HepG2 (cell line): Measurements from ENCODE around the gene KHK. TPM values are rescaled to one million over a fixed set of nuclear protein-coding genes. Genes with fewer than 3 reads are reported as not detected.

Experiments used
- BCL6 ChIP-seq: IDR thresholded peaks from 2 replicates; pipeline ENCODE4 v1.6.1; 2016; ENCODE audit warnings: missing genetic modification reagents, missing compliant biosample characterization
- CBX5 ChIP-seq: sonication (generic); formaldehyde crosslinking; IDR thresholded peaks from 2 replicates; pipeline ENCODE4 v1.4.0; 2020; ENCODE audit warnings: missing genetic modification reagents, borderline replicate concordance
- EZH2 ChIP-seq: conservative IDR thresholded peaks from 2 replicates; pipeline ENCODE4 v1.6.1; 2012; ENCODE audit warnings: mild to moderate bottlenecking, low read depth, low read length, moderate library complexity
- MBD4 ChIP-seq: IDR thresholded peaks from 2 replicates; pipeline ENCODE4 v1.6.1; 2012; ENCODE audit warnings: low read length, inconsistent platforms, borderline replicate concordance
- NBN ChIP-seq: fragments of 450-650 bp; conservative IDR thresholded peaks from 2 replicates; pipeline ENCODE4 v1.6.1; 2017
- NCOA2 ChIP-seq: sonication (generic); formaldehyde crosslinking; IDR thresholded peaks from 2 replicates; pipeline ENCODE4 v1.8.0; 2022; ENCODE audit warnings: inconsistent platforms
- NRL ChIP-seq: sonication (generic); formaldehyde crosslinking; IDR thresholded peaks from 2 replicates; pipeline ENCODE4 v1.5.0; 2020; ENCODE audit warnings: missing genetic modification reagents, mild to moderate bottlenecking, moderate library complexity, borderline replicate concordance
- POLR2A ChIP-seq, 2 experiments: IDR thresholded peaks; 2 replicates each; pipeline ENCODE4 v1.6.1; 2011; ENCODE audit warnings: low read depth in 2 of 2, low read length in 2 of 2, mild to moderate bottlenecking in 1 of 2, moderate library complexity in 1 of 2; ENCODE audit not compliant: insufficient read depth in 1 of 2
- RAD21 ChIP-seq: fragments of 450-650 bp; formaldehyde crosslinking; IDR thresholded peaks from 2 replicates; pipeline ENCODE4 v1.5.0; 2020; ENCODE audit warnings: mild to moderate bottlenecking
- RFX5 ChIP-seq: IDR thresholded peaks from 2 replicates; pipeline ENCODE4 v1.6.1; 2011; ENCODE audit warnings: low read depth, low read length, improper control_type of control experiment
- RFXANK ChIP-seq: IDR thresholded peaks from 2 replicates; pipeline ENCODE4 v1.6.1; 2016
- RXRB ChIP-seq: IDR thresholded peaks from 2 replicates; pipeline ENCODE4 v1.6.1; 2016; ENCODE audit warnings: borderline replicate concordance, missing genetic modification reagents, missing compliant biosample characterization
- SCMH1 ChIP-seq: sonication (generic); formaldehyde crosslinking; IDR thresholded peaks from 2 replicates; pipeline ENCODE4 v1.9.0; 2021; ENCODE audit warnings: missing genetic modification reagents, mild to moderate bottlenecking, borderline replicate concordance
- SIN3A ChIP-seq: IDR thresholded peaks from 2 replicates; pipeline ENCODE4 v1.6.1; 2011; ENCODE audit warnings: low read depth, mild to moderate bottlenecking, control low read depth, low read length, borderline replicate concordance
- SMC3 ChIP-seq: IDR thresholded peaks from 2 replicates; pipeline ENCODE4 v1.6.1; 2011; ENCODE audit warnings: low read length, improper control_type of control experiment
- TAF1 ChIP-seq: sonication (generic); formaldehyde crosslinking; IDR thresholded peaks from 2 replicates; pipeline ENCODE4 v1.4.0; 2020; ENCODE audit warnings: missing genetic modification reagents
- TCF7 ChIP-seq: sonication (generic); IDR thresholded peaks from 2 replicates; pipeline ENCODE4 v1.6.1; 2016; ENCODE audit warnings: antibody characterized with exemption, low read depth
- TEAD3 ChIP-seq: optimal IDR thresholded peaks from 2 replicates; pipeline ENCODE3; 2016; ENCODE audit warnings: borderline replicate concordance
- THYN1 ChIP-seq: sonication (generic); formaldehyde crosslinking; IDR thresholded peaks from 2 replicates; pipeline ENCODE4 v1.8.1; 2023; ENCODE audit warnings: low read depth, mild to moderate bottlenecking, moderate library complexity, missing genetic modification reagents, borderline replicate concordance
- ZEB1 ChIP-seq: IDR thresholded peaks from 2 replicates; pipeline ENCODE4 v1.6.1; 2012; ENCODE audit warnings: mild to moderate bottlenecking, low read depth, inconsistent platforms; ENCODE audit not compliant: insufficient replicate concordance
- ZFP37 ChIP-seq: sonication (generic); formaldehyde crosslinking; IDR thresholded peaks from 2 replicates; pipeline ENCODE4 v1.4.0; 2020; ENCODE audit warnings: missing genetic modification reagents, borderline replicate concordance
- ZNF160 ChIP-seq: sonication (generic); formaldehyde crosslinking; IDR thresholded peaks from 2 replicates; pipeline ENCODE4 v1.8.0; 2022; ENCODE audit warnings: mild to moderate bottlenecking, inconsistent platforms, missing genetic modification reagents
- ZNF264 ChIP-seq: sonication (generic); formaldehyde crosslinking; IDR thresholded peaks from 2 replicates; pipeline ENCODE4 v1.4.0; 2020; ENCODE audit warnings: missing genetic modification reagents
- ZNF558 ChIP-seq: sonication (generic); formaldehyde crosslinking; IDR thresholded peaks from 2 replicates; pipeline ENCODE4 v1.9.0; 2022; ENCODE audit warnings: mild to moderate bottlenecking, missing genetic modification reagents, borderline replicate concordance
- ZNF75D ChIP-seq: sonication (generic); formaldehyde crosslinking; IDR thresholded peaks from 2 replicates; pipeline ENCODE4 v1.8.1; 2023; ENCODE audit warnings: missing genetic modification reagents, mild to moderate bottlenecking, borderline replicate concordance
- ZNF781 ChIP-seq: sonication (generic); formaldehyde crosslinking; IDR thresholded peaks from 2 replicates; pipeline ENCODE4 v1.5.1; 2020; ENCODE audit warnings: borderline replicate concordance, mild to moderate bottlenecking, missing genetic modification reagents; ENCODE audit errors: not compliant biosample characterization
- ZSCAN30 ChIP-seq: sonication (generic); formaldehyde crosslinking; IDR thresholded peaks from 2 replicates; pipeline ENCODE4 v1.5.0; 2020; ENCODE audit warnings: mild to moderate bottlenecking, missing genetic modification reagents
- ZXDC ChIP-seq: sonication (generic); formaldehyde crosslinking; IDR thresholded peaks from 2 replicates; pipeline ENCODE4 v1.5.0; 2020; ENCODE audit warnings: mild to moderate bottlenecking, missing genetic modification reagents
- polyA plus RNA-seq, 8 experiments: library from polyadenylated mRNA; depleted of rRNA in 3 of 8; stranded (reverse) in 7 of 8; unstranded in 1 of 8; fragments of >200 nt; fragmentation: Illumina TruSeq in 4 of 8; extraction: Trizol in 4 of 8; gene quantifications; 2 replicates each; pipeline versions ENCODE4 v1.2.1 to v1.2.3, GENCODE V29; 2011 to 2016; ENCODE audit warnings: low read depth in 4 of 8, missing spikeins in 1 of 8, mixed read lengths in 1 of 8; ENCODE audit not compliant: insufficient read depth in 1 of 8
- total RNA-seq, 5 experiments: library from RNA; depleted of rRNA; stranded (reverse); fragments of >200 nt; fragmentation: Illumina TruSeq; extraction: Trizol; gene quantifications; 2 replicates each; pipeline ENCODE4 v1.2.3, GENCODE V29; 2016; ENCODE audit warnings: low read depth in 1 of 5
- TF ChIP-seq, protein P1 (sequence below): sonication (generic); formaldehyde crosslinking; IDR thresholded peaks from 2 replicates; pipeline ENCODE4 v1.4.0; 2020; ENCODE audit warnings: missing genetic modification reagents

The KHK gene
- total and polyA plus RNA-seq, 2 of the 13 experiments (the other 11 are each of a cell fraction or from before 2014, with no cell fraction given): 40.9 to 99.2 TPM

- TF ChIP-seq ZNF558 (CRISPR knock-in tag) (peak; percentile 91), SIN3A (no peak; the same call in 1 of the 2 replicates), RXRB (CRISPR knock-in tag) (peak; percentile 96), EZH2 (no peak), ZNF264 (CRISPR knock-in tag) (peak; percentile 95), NRL (CRISPR knock-in tag) (peak; percentile 25; the same call in 1 of the 2 replicates), NBN (no peak), CBX5 (peak; percentile 87; the same call in 1 of the 2 replicates), ZNF75D (CRISPR knock-in tag) (no peak), ZNF781 (no peak), SCMH1 (CRISPR knock-in tag) (no peak), ZNF160 (CRISPR knock-in tag) (peak; percentile 26; the same call in 1 of the 2 replicates), RAD21 (CRISPR knock-in tag) (peak; percentile 47; the same call in 1 of the 2 replicates), POLR2A (IDR thresholded peaks at IDR 0.05; ENCODE audit: insufficient read depth in 1 of 2, low read depth in 2 of 2, low read length in 2 of 2) (0 out of 4 replicates have a peak, but pooled peaks of 1 of the 2 experiments have one; percentile 30), SMC3 (peak; percentile 41; the same call in 1 of the 2 replicates), TCF7 (peak; percentile 32; the same call in 1 of the 2 replicates), RFX5 (no peak), MBD4 (no peak), ZEB1 (peak; percentile 88), BCL6 (CRISPR knock-in tag) (peak; percentile 89), ZXDC (CRISPR knock-in tag) (peak; percentile 90; the same call in 1 of the 2 replicates), ZFP37 (CRISPR knock-in tag) (peak; percentile 93; the same call in 1 of the 2 replicates), ZSCAN30 (CRISPR knock-in tag) (0 out of 2 replicates have a peak, but pooled peaks have one; percentile 21), NCOA2 (CRISPR knock-in tag) (peak; percentile 95), RFXANK (CRISPR knock-in tag) (no peak), TEAD3 (CRISPR knock-in tag) (peak; percentile 89), TAF1 (CRISPR knock-in tag) (no peak), THYN1 (CRISPR knock-in tag) (no peak)
- TF ChIP-seq, protein P1, sequence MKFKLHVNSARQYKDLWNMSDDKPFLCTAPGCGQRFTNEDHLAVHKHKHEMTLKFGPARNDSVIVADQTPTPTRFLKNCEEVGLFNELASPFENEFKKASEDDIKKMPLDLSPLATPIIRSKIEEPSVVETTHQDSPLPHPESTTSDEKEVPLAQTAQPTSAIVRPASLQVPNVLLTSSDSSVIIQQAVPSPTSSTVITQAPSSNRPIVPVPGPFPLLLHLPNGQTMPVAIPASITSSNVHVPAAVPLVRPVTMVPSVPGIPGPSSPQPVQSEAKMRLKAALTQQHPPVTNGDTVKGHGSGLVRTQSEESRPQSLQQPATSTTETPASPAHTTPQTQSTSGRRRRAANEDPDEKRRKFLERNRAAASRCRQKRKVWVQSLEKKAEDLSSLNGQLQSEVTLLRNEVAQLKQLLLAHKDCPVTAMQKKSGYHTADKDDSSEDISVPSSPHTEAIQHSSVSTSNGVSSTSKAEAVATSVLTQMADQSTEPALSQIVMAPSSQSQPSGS (CRISPR knock-in tag): peak; percentile 97
These were observed 9.4 kb downstream of the KHK start (continued) for GRCh38 chr2:27095745-27096651.
